Stimulated activated CD8-positive, alpha-beta memory T cell treated with anti-CD3 and anti-CD28 coated beads, Interleukin-12 subunit alpha, Interleukin-12 subunit beta, amount 100 ng/mL, for 1 hour (primary cell): Measurements from ENCODE around the gene ECEL1.
"Not testable (repeated sequence)": the region's sequence is repeated elsewhere in the genome, so short reads cannot be mapped to it uniquely, and the experiment has no call there.

Experiments
- DNase-seq: peaks from one replicate; pipeline ENCODE4 v3.0.0-alpha.2; 2020; ENCODE audit warnings: low read depth

The ECEL1 gene

DNA sequence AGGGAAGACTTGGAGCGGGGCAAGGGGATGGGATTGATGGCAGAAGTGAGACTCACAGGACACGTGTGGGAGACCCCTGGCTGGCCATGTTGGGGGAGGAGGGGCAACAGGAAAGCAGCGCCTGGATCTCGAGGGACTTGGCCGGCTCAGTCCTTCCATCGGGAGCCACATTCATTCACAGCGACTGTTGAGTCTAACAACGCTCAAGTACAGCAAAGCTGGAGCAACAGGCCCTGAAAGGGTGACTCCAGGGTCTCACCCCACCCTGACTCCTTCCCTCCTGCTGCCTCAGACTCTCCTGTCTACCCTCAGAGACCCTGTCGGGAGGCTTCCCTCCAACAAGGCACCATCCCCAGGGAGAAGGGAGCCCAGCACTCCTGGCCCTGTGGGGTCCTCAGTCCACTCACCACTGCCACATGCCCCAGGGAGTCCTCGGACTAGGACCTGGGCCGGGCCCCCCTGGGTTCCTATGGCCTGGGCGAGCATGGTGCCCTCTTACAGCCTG lies 46.4 kb downstream of the ECEL1 start:
- no peak for DNase-seq

DNA sequence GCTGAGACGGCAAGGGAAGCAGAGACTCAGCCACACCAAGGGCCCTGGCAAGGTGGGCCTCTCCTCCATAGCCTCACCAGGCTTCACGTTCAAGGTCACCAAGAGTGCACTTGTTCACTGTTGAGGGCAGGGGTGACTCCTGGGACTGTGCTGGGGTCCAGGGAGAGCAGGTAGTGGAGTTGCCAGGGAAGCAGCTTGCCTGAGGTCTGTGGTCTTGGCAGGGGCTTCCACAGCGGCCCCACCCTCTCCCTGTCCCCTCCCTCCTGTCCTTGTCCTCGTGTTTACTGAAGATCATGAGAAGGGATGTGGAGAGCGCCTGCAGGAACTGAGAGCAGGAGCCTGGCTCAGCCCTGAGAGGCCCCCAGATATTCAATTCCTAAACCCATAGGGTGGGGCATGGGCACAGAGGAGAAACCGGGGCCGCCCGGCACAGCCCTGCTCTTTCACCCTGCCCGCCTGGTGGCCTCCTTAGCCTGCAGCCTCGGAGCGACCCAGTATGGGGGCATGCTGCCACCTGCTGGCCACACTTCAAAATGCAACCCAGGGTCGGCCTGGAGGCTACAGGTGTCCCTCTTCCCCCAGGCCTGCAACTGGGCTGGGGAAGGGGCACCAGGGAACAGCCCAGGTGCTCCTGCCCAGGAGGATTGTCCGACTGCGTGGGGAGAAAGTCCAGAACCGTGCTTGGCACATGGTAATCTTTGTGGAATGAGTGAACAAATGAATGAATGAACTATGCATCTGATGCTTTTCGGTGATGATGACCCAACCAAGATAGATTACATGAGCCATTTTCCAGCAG lies 47.2 kb downstream of the ECEL1 start:
- DNase-seq, result peak; percentile 76

DNA sequence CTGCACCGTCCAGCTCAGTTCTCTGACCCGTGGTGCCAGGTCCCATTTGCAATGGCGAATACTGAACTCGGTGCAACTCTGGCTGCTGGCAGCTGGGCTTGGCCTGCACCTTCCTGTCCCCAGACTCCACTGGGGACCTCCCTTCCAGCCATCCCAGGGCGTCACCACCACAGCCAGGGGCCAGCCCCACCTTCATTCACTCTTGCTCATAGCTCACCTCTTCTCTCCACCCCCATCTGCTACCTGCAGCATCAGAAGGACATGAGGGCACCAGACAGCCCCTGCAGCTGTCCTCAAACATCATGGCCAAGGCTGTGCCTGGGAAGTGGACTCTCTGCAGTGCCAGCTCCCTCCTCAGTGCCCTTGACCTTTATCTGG lies 47.9 kb downstream of the ECEL1 start:
- no peak for DNase-seq

DNA sequence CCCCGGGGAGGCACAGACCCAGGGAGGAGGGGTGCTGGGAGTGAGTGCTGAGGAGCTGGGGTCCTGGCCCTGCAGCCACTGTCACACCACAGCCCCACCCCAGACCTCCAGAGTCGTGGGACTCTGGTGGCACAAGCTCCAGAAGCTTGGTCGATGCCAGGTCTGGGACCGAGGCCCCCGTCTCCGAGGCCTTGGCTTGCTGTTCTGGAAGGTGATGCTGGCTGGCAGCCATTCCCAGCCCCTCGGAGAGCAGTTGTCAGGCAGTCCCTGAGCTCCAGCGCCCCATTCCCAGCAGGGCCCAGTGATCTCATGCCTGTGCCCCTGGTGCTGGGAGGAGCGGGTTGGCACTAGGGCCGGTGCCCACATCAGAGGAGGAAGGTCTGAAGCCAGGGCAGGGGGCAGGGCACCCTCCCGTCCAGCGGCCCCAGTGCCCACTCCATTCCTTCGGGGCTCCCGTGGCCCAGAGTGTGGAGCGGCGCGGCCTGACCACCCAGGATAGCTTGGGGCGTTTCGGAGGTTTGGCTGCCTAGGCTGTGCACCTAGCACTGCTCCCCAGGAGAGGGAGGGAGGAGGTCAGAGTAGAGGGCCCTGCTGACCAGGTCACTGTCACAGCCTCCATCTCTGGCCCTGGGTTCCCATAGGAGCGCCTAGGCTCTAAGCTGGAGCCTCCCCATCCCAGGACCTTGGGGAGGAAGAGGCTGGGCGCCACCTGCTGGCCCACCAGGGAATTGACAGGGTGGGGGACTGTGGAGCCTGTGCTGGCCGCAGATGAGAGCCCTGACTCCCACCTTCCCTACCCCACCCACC lies 48.5 kb downstream of the ECEL1 start:
- DNase-seq, result peak; percentile 20

DNA sequence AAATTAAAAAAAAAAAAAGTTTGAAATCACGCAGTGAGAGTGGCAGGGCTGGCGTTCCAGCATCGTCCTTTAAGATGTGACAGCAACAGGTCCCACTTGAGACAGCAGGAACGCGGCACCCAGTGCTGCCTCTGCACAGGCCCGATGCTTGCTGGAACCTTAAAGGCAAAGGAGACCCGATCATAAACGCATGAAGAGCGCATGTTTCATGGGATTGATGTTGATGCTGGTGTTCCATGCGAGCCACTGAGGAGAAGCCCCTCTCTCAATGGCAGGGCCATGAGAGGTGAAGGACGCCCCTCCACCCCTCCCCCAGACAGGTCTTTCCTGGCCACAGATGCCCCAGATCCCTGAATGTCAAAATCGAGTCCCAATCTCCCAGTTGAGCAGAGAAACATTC lies 49.5 kb downstream of the ECEL1 start:
- no peak for DNase-seq

DNA sequence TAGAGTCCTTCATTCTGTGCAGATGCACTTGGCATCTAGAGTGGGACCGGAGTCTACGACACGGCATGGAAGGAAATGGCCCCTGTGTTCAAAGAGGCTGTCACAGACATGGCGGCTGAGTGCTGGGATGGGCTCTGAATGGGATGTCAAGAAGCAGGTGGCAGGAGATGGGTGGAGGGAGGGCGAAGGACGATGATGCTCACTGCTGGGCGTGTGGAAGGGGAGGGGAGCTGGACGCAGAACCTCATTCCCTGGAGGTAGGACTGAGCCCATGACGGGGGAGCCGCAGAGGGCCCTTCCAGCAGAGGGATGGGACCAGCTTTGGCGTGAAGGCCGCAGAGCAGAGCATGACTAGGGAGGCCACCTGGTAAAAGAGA lies 50.5 kb downstream of the ECEL1 start:
- no peak for DNase-seq

DNA sequence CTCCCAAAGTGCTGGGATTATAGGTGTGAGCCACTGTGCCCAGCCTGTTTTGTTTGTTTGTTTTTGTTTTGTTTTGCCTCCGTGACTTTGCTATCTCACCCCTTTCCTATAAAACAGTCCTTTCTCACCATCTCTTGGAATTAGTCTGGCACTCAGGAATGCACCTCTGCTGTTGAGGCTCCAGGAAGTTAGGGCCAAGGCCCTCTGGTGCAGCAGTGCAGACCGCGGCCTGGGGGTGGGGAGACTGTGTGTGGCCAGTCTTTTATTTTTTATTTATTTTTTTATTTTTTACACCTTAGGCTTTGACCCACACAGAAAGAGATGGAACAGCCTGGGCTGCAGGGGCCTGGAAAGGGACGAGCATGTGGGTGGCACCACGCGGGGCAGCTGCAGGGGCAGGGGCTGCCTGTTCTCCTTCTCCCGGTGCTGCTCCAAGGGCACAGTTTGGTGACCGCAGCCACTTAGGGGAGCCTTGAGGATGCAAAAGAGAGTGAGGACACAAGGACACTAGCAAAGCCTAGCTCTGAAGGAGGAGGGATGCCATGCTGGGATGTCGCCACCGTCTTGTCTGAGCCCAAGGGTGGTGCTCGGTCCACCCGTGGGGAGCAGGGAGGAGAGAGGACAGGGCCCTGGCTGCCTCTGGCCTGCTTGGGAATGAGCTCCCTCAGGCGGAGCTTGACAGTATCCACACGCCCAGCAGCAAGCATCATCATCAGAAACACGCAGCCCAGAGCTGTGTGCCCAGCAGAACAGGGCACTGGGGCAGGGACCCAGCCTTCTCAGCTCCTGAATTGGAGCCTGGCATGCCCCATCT lies 51.0 kb downstream of the ECEL1 start:
- no peak for DNase-seq

DNA sequence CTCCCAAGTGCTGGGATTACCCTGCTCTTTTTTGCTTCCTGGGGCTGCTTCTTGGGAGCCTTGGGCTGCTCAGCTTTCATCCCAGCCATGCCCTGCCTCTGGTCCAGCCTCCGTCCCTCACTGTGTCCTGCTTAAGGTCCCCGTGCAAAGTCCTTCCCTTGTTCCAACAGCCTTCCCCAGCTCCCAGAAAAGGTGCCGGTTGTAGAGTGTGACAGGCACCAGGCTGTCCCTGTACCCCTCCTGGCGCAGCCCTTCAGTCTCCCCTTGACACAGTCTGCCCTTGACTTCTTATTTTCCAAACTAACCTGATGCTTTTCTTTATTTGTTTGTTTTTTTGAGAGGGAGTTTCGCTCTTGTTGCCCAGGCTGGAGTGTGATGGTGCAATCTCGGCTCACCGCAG lies 51.8 kb downstream of the ECEL1 start:
- no peak for DNase-seq

DNA sequence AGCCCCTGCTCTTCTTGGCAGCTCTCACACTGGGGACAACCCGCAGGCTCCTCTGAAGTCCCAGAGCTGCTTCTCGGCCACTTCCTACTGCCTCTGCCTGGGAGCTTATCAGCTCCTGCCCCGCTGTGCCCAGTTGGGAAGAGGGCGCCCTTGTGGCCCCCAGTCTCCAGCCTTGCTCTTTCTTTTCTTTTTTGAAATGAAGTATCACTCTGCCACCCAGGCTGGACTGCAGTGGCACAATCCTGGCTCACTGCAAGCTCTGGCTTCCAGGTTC lies 52.3 kb downstream of the ECEL1 start:
- DNase-seq, result no peak

DNA sequence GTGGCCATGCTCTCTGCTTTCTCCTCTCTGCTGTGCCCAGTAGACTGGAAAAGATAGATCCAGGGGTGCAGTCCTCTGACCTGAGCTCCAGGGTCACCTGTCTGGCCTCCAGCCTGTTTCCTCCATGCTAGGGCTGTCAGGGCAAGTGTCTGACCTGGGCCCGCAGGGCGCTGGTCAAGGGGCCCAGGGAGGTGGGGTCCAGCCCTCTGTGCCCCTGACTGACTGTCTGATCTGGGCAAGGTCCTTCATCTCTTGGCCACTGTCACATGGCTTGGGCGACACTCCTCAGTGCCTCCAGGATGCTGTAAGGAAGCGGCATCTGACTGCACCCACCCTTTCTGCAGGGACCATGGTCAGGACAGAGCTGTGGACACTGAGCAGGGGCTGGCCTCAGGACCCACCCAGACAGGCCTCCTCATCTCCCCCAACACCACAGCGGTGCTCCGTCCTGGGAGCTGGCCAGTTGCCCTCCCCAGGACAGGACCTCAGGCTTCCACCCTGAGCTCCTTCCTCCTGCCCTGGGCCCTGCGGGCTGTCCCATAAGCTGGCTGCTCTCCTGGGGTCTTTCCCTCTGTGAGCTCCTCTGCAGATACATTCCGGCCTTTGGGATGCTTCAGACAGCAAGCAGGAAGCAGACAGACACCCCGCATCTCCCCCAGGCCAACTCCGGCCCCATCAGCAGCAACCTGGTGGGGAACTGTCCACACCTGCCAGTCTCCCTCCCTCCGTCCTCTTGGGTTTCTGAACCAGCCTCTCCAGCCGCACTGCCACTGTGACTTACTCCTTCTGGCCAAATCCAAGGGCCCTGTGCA lies 52.9 kb downstream of the ECEL1 start:
- no peak for DNase-seq

DNA sequence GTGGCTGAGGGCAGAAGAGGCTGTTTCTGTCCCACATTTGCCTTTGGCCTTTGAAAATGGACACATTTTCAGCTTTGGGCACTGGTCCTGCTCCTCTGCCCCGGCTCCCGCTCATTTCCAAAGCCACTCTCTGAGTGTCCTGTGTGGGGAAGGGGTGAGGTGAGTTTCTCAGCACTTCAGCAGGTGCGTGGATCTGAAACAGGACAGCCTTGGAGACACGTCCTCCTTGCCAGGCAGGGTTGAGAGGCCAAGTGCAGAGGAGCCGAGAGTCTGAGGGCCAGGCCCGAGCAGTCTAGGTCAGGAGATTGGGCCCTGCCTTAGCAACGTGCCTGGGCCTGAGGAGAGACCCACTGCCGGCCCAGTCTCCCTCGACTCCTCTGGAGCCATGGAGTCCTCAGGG lies 53.5 kb downstream of the ECEL1 start:
- DNase-seq, result no peak

DNA sequence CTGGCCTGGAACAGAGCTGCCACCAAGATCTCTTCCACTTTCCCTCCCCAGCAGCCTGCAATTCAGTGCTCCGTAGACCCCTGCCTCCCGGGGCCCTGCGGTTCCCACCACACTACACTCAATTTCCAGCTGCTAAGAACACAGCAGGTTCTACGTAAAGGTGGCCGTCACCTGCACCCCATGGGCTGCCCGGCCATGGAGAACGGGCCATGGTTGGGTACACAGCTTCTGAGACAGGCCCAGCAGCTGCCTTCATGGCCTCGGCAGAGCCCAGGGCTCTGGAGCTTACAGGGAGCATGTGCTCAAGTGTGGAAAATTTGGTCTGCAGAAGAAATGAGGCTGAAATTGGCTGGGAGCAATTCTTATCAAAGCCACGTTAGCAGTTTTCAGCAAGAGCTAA lies 54.0 kb downstream of the ECEL1 start:
- DNase-seq, result not testable (repeated sequence)

DNA sequence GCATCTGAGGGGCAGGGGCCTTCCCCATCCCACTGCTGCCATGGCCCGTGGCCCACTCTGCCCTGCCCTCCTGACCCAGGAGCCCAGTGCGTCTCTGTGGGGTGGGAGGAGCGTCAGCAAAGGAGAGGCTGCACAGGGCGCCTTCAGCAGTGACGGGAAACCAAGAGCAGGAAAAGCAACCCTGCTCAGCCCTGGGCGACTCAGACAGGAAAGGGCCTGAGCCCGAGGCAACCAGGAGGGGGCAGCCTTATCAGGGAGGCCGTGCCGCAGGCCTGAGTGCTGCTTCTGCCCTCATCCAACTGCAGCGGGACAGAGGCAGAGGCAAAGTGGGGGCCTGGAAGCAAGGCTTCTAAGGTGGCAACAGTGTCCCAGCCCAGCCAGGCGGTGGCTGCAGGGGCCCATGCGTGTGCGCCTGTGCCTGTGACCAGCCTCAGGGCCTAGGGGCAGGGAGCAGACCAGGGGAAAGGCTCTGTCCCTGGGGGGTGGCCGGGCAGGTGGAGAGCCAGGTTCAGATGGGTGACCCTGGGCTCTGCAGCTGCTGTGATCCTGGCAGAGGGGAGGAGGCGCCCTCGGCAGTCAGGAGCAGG lies 54.9 kb downstream of the ECEL1 start:
- DNase-seq, result no peak

DNA sequence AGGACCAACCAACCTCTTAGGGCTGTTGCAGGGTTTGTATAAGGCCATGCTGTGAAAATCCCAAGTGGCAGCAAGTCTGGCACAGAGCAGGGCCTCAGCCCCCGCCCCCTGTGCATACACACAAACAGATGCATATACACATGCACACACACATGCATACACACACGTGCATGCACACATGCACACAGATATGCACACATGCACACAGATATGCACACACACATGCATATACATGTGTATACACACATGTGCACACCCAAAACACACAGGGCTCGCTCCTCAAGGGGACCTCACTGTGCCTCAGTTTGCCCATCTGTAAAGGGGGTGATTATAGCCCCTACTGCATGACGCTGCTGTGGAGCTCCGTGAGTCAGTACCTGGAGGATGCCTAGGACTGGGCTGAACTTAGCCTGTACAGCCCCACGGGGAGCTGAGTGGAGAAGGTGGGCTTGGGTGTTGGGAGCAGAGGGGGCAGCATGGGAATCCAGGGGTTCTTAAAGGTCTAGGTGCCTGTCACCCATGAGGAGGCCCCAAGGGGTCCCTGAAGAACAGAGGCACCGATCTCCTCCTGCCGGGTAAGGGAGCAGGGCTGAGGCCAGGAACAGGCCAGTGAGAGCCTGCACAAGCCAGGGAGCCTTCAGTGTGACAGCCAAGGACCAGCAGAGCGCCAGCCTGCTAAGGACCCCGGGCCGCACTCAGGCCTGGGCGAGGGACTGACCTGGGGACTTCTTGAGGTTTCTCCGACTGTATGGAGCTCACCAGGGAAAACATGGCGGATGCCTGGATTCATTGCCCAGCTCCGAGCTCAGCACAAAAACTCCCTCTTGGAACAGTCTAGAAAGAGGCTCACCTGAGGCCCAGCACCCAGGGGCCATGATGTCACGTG lies 55.7 kb downstream of the ECEL1 start:
- no peak for DNase-seq
